OCI-LY1 (cell line): ENCODE results near the gene IVD.

ENCODE experiments used
- H2AFZ ChIP-seq: fragments of 200-600 bp; sonication (generic), shearing (Covaris generic); 2 replicates; pipeline ENCODE4 v1.6.0; 2014; ENCODE audit warnings: antibody characterized with exemption, mild to moderate bottlenecking, low read length
- H3F3A ChIP-seq: fragments of 200-600 bp; sonication (generic), shearing (Covaris generic); 2 replicates; pipeline ENCODE4 v1.6.0; 2014; ENCODE audit warnings: mild to moderate bottlenecking, antibody characterized with exemption, low read length, moderate library complexity; ENCODE audit not compliant: insufficient read depth
- H3K27ac ChIP-seq: fragments of 200-600 bp; sonication (generic); 2 replicates; pipeline ENCODE4 v1.5.1; 2014; ENCODE audit warnings: low read length, mixed run types, mild to moderate bottlenecking, low read depth; ENCODE audit not compliant: poor library complexity, severe bottlenecking
- H3K27me3 ChIP-seq: fragments of 200-600 bp; sonication (generic); 2 replicates; pipeline ENCODE4 v1.6.0; 2014; ENCODE audit warnings: antibody characterized with exemption, mild to moderate bottlenecking, low read length, moderate library complexity; ENCODE audit not compliant: insufficient read depth
- H3K36me3 ChIP-seq: fragments of 200-600 bp; sonication (generic); 2 replicates; pipeline ENCODE4 v1.6.1; 2014; ENCODE audit warnings: mild to moderate bottlenecking, antibody characterized with exemption, low read length, moderate library complexity, mixed read lengths; ENCODE audit not compliant: insufficient read depth
- H3K4me1 ChIP-seq: fragments of 200-600 bp; sonication (generic); 2 replicates; pipeline ENCODE4 v1.5.1; 2014; ENCODE audit warnings: mild to moderate bottlenecking, low read length, moderate library complexity; ENCODE audit not compliant: insufficient read depth, severe bottlenecking
- H3K4me2 ChIP-seq: fragments of 200-600 bp; sonication (generic), shearing (Covaris generic); 2 replicates; pipeline ENCODE4 v1.6.1; 2014; ENCODE audit warnings: low read length
- H3K4me3 ChIP-seq: fragments of 200-600 bp; sonication (generic); 2 replicates; pipeline ENCODE4 v1.5.1; 2014; ENCODE audit warnings: low read length, low read depth, mild to moderate bottlenecking, mixed read lengths; ENCODE audit not compliant: poor library complexity, severe bottlenecking
- H3K79me2 ChIP-seq: fragments of 200-600 bp; shearing (Covaris generic); 2 replicates; pipeline ENCODE4 v1.6.1; 2016; ENCODE audit warnings: mixed run types, low read length, mixed read lengths; ENCODE audit not compliant: insufficient read depth
- H3K9ac ChIP-seq: fragments of 200-600 bp; sonication (generic), shearing (Covaris generic); 2 replicates; pipeline ENCODE4 v1.6.1; 2014; ENCODE audit warnings: mild to moderate bottlenecking, low read length, mixed read lengths
- H3K9me2 ChIP-seq: fragments of 200-600 bp; sonication (generic), shearing (Covaris generic); 2 replicates; pipeline ENCODE4 v1.6.1; 2014; ENCODE audit warnings: low read depth, mild to moderate bottlenecking, low read length, mixed read lengths
- H3K9me3 ChIP-seq: fragments of 200-600 bp; shearing (Covaris generic); 2 replicates; pipeline ENCODE4 v1.6.1; 2014; ENCODE audit warnings: low read length, mixed read lengths
- H4K20me1 ChIP-seq: fragments of 200-600 bp; sonication (generic), shearing (Covaris generic); 2 replicates; pipeline ENCODE4 v1.6.0; 2016; ENCODE audit warnings: mild to moderate bottlenecking, low read length; ENCODE audit not compliant: insufficient read depth
- EZH2 ChIP-seq: fragments of 200-600 bp; sonication (generic), shearing (Covaris generic); IDR thresholded peaks from 2 replicates; pipeline ENCODE4 v1.8.0; 2017; ENCODE audit warnings: borderline replicate concordance, mixed run types, mild to moderate bottlenecking, antibody characterized with exemption, low read length, moderate library complexity, mixed read lengths
- TF ChIP-seq, protein P1 (sequence below): fragments of 200-600 bp; sonication (generic), shearing (Covaris generic); IDR thresholded peaks from 2 replicates; pipeline ENCODE4 v1.5.1; 2017; ENCODE audit warnings: mild to moderate bottlenecking, antibody characterized with exemption, low read length, moderate library complexity, mixed read lengths

IVD gene

DNA sequence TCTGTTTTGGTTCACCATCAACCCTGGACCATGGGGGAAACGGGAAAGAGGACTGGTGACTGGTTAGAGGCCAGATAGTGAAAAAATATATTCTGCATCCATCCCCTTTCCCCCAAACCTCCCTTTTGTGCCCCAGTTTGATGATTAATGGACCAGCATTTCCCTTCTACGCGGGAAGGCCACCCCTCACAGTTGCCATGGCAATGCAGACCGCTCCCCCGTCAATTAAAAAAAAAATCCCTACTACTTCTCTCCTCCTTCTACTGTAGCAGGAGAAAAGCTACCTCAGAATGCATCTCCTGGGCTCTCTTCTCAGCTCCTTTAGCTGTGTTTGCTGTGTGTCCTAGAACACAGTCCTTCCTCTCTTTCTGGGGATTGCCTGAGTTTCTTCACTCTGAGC lies 39.1 kb downstream of the IVD start:
- Histone ChIP-seq H3K9me2 (no peaks in the 10 kb centered on the region), H3K9ac (no peak overlapping the region), H3K4me3 (no peak overlapping the region), H2AFZ (no peak overlapping the region), H4K20me1 (peaks cover 7% of the 10 kb centered on the region; the same call in 1 of the 2 replicates), H3F3A (no peaks in the 10 kb centered on the region), H3K36me3 (no peaks in the 10 kb centered on the region; the same call in 1 of the 2 replicates), H3K27ac (no peak overlapping the region), H3K79me2 (no peaks in the 10 kb centered on the region; the same call in 1 of the 2 replicates), H3K9me3 (no peaks in the 10 kb centered on the region), H3K4me2 (no peak overlapping the region), H3K27me3 (peaks cover 5% of the 10 kb centered on the region; the same call in 1 of the 2 replicates), H3K4me1 (peaks cover 18% of the 10 kb centered on the region)
- TF ChIP-seq, protein P1, sequence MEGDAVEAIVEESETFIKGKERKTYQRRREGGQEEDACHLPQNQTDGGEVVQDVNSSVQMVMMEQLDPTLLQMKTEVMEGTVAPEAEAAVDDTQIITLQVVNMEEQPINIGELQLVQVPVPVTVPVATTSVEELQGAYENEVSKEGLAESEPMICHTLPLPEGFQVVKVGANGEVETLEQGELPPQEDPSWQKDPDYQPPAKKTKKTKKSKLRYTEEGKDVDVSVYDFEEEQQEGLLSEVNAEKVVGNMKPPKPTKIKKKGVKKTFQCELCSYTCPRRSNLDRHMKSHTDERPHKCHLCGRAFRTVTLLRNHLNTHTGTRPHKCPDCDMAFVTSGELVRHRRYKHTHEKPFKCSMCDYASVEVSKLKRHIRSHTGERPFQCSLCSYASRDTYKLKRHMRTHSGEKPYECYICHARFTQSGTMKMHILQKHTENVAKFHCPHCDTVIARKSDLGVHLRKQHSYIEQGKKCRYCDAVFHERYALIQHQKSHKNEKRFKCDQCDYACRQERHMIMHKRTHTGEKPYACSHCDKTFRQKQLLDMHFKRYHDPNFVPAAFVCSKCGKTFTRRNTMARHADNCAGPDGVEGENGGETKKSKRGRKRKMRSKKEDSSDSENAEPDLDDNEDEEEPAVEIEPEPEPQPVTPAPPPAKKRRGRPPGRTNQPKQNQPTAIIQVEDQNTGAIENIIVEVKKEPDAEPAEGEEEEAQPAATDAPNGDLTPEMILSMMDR, result no peak
- no peak for TF ChIP-seq EZH2

- no peak for TF ChIP-seq EZH2
- TF ChIP-seq, protein P1, result no peak
- H4K20me1 ChIP-seq, result peaks cover 7% of the 10 kb centered on the region; the same call in 1 of the 2 replicates
- no peaks in the 10 kb centered on the region for H3F3A ChIP-seq
- no peak overlapping the region for H3K9ac ChIP-seq
- no peaks in the 10 kb centered on the region; the same call in 1 of the 2 replicates for H3K36me3 ChIP-seq
- no peak overlapping the region for H3K4me2 ChIP-seq
- H3K9me3 ChIP-seq, result no peaks in the 10 kb centered on the region
- H3K79me2 ChIP-seq, result no peaks in the 10 kb centered on the region; the same call in 1 of the 2 replicates
- peaks cover 5% of the 10 kb centered on the region; the same call in 1 of the 2 replicates for H3K27me3 ChIP-seq
- no peaks in the 10 kb centered on the region for H3K9me2 ChIP-seq
- H3K4me3 ChIP-seq, result no peak overlapping the region
- no peak overlapping the region for H3K27ac ChIP-seq
- no peak overlapping the region for H2AFZ ChIP-seq
- H3K4me1 ChIP-seq, result peaks cover 11% of the 10 kb centered on the region
Measured at GRCh38 chr15:40445421-40445922, 39.9 kb downstream of the IVD start.

- Histone ChIP-seq H4K20me1 (peaks cover 7% of the 10 kb centered on the region; the same call in 1 of the 2 replicates), H3K27ac (no peak overlapping the region)
Measured at GRCh38 chr15:40446144-40446543, 40.5 kb downstream of the IVD start.

More at GRCh38 chr15:40446144-40446543, 40.5 kb downstream of the IVD start:
- H3K9me2 ChIP-seq, result no peaks in the 10 kb centered on the region
- no peaks in the 10 kb centered on the region for H3K9me3 ChIP-seq
- no peak overlapping the region for H2AFZ ChIP-seq
- no peak overlapping the region for H3K9ac ChIP-seq
- H3K27me3 ChIP-seq, result peaks cover 5% of the 10 kb centered on the region; the same call in 1 of the 2 replicates
- no peak overlapping the region for H3K4me2 ChIP-seq
- H3K79me2 ChIP-seq, result no peaks in the 10 kb centered on the region; the same call in 1 of the 2 replicates
- no peak for TF ChIP-seq EZH2
- TF ChIP-seq, protein P1, result no peak
- peaks cover 10% of the 10 kb centered on the region for H3K4me1 ChIP-seq
- no peaks in the 10 kb centered on the region; the same call in 1 of the 2 replicates for H3K36me3 ChIP-seq
- H3K4me3 ChIP-seq, result no peak overlapping the region
- no peaks in the 10 kb centered on the region for H3F3A ChIP-seq
